Measurements from ENCODE around the gene LAMTOR5.
A peak's percentile ranks its signal among the peaks of the same experiment; 100 is the strongest.
"Not testable (repeated sequence)": the region's sequence is repeated elsewhere in the genome, so short reads cannot be mapped to it uniquely, and the experiment has no call there.

LAMTOR5 gene

DNA sequence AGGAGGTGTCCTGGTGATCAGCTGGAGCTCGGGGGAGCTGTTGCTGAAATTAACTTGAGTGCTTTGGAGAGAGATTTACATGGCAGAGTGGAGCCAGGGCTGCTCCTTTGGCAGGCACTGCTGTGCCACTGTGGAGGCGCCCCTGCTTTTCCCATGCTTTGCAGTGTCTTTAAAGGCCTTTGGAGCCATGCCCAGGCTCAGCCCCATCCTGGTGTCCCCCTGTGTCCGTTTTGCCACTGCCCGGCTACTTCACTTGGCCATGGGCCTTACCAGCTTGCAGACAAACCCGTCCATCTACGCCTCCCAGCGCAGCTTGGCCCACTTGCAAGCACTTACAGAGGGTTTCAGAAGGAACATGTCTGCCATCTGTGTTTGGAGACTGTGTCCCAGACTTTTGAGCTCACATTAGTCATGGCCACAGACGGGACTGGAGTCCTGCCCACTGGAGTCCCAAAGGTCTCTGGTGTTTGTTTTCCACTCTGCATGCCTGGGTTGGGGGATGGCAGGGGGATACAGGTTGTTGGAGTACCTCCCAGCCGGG lies 18.2 kb upstream of the LAMTOR5 start:
- no peak for DNase-seq

DNA sequence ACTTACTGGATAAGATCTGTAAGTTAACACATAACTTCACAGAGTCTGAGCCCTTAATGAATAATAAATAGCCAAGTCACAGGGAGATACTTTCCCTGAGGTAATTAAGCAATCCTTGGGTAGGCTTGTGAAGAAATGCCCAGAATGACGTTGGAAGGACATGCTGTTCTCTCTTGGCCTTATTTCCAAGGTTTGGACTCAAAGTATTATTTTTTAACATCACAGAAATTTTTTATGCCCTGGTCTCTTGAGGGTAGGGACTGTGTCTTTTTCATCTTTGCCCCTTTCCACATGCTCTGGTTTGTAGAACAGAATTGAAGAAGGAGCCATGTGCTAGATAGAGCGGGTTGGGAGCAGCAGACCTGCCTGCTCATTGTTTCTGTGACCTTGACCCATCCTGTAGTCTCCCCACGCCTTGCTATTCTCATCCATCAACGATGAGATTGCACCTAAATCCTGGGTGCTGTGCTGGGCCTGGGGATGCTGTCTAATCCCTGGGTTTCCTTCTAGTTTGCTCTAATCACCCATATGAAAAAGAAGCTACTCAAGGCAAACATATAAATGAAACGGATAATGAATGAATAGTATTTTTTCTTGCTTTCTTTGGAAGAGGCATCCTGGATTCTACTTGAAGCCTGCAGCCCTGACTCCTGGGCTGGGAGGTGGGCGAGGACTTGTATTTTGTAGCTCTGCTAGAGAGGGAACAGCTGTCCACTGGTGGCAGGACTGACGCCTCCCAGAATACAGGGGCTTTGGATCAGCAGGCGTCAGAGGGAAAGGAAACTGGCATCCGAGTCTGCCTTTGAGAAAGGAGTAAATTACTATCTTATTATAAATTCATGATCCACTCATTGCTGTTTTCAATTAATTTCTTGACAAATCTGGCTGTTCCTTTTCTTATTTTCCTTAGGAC lies 17.5 kb upstream of the LAMTOR5 start:
- no peak for DNase-seq

DNA sequence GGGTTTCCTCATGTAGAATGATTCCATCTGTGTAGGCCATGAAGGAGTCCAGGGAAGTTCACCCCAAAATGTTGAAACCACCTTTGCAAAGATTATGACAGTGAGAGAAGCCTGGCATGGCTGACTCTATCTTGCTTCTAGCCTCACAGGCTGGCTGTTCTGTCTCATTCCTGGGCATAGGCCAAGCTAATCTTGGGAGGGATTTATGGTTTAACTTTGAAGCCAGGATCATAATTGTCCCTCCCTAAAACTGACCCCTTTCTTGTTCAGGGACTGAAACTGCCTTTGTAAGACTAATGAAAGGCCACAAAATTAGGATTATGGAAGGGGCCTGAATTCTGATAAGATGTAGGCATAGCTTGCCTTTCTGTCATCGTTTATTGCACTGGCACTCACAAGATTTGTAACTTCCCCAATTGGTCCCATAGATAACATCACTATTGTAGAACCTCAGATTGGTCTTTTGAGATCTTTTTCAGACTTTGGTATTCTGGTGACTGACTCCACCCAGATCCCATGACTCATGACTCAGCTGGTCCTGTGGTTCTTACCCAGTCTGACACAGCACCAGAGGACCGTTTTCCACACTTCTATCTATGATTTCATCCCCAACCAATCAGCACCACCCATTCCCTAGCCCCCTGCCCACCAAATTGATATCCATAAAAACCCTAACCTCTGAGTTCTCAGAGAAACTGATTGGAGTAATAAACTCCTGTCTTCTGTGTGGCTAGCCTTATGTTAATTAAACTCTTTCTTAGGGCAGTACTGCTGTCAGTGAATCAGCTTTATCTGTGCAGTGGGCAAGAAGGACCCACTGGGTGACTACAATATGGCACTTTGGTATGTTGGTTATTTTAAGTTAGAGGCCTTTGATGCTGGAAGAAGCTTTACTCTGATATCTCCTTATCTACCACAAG lies 13.6 kb upstream of the LAMTOR5 start:
- peak; percentile 51 for DNase-seq

DNA sequence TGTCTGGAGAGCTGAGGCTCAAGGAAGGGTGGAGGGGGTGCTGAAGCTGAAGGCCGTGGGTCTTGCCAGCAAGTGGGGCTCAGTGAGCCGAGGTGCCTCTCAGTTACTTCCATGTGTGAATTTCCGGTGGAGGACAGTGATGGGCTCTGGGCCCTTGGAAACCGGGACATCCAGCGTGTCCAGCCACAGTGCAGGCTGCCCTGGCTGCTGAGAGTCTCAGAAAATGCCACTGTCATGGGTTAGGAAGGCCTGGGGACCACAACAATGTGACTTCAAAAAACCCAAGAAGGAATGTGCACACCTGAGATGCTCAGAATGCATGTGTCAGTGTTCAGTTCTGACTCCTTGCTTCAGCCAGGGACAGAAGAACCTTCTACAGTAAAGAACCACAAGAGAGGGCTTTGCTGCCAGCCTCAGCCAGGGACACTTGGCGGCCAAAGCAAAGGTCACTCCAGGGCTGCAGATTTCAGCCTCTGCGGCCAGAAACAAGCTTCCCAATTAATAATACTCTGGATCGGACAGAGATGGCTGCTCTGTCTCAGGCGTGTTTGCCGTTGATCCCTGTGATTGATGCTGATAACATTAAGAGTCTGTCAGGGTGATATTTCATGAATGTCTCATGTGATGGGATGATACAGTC lies 12.6 kb upstream of the LAMTOR5 start:
- no peak for DNase-seq

DNA sequence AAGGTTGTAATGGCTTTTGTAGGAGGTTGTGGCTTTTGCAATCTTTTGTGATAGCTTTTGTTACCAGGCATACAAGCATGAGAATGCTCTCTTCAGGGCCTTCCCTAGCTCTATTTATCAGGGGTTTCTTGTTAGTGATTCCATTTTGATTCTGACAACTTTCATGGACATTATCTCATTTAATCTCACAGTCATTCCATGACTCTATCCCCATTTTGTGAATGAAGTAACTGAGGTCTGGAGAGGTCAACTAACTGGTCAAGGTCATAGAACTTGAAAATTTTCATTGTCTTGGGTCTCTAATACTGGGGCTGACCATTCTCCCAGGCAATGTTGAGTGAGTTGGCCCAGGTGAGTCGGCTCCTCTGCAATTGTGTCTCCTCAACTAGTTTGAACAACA lies 11.2 kb upstream of the LAMTOR5 start:
- no peak for DNase-seq

DNA sequence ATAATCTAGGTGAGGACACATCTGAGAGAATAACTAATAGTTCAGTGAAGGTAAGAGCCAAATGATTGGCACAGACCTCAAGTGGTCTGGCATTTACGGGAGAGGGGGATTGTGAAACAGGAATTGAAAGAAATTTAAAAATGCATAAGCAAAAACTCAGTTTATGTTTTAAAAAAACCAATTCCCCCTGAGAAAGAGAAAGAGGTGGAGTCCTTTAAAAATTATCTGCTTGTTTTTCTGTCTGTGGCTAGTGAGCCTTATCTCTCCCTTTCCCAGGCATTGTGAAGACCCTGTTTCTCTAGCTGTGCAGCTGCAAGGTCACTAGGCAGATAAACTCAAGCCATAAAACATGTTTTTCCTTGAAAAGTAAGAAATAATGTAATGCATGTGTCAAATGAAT lies 5.6 kb upstream of the LAMTOR5 start:
- not testable (repeated sequence) for DNase-seq

DNA sequence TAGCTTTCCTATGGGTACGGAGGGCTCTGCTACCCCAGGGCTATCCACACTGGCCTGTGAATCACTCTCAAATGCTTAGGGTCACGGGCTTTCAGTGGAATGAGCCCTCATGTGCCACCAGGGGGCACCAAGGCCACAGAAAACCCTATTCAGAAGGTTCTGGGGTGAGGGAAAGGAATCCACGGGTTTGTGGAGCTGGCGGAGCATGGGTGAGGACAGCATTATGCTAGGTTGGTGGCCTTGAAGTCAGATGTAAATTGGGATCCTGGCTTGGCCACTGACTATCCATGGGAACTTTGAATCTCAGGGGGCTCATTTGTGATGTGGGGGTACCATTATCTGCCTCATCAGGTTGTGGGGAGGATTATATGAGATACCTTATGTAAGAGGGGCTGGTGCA lies 5.1 kb upstream of the LAMTOR5 start:
- DNase-seq = peak; percentile 72

DNA sequence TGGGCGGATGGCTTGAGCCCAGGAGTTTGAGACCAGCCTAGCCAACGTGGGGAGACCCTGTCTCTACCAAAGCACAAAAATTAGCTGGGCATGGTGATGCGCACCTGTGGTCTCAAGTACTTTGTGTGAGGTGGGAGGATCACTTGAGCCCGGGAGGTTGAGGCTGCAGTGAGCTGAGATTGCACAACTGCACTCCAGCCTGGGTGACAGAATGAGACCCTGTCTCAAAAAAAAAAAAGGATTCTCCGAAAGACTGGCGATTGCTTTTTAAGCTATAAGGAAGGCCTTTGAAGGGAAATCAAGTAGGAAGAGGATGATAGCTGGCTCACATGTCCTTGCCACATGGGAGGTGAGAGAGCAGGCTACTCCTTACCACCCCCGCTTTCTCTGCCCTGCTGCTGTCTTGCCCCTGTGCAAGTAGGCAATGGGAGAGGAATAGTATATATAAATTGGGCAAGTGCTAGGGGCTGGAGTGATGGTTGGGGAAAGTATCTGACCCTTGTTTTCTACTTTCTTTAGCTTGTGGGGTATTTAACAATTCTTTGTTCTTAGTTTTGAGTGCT lies 3.8 kb upstream of the LAMTOR5 start:
- DNase-seq = no peak

DNA sequence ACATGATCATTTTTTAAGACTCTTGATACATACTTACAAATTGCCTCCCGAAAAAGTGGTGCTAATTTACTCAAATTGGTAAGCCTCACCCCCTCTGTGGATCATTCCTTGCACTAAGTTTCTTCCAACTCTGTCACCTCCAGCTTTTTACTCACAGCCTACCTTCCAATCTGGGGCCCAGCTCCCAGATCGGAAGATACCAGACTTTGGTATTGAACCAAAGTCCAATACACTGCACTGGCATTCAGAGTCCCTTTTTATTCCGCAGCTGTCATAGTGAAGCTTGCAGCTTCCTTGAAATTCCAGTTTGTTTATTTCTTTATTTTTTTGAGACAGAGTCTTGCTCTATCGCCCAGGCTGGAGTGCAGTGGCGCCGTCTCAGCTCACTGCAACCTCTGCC lies 1.8 kb upstream of the LAMTOR5 start:
- no peak for DNase-seq

DNA sequence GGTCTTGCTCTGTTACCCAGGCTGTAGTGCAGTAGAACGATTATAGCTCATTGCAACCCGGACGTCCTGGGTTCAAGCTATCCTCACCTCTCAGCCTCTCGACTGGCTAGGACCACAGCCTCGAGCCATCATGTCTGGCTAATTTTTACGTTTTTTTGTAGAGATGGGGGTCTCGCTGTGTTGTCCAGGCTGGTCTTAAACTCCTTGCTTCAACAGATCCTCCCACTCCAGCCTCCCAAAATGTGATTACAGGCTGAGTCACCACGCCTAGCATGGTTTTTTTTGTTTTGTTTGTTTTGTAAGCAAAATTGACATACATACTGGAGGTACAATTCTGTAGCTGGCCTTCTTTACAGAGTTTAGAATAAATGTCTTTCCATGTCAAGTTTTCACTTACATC lies 994 bp upstream of the LAMTOR5 start:
- DNase-seq = no peak

DNA sequence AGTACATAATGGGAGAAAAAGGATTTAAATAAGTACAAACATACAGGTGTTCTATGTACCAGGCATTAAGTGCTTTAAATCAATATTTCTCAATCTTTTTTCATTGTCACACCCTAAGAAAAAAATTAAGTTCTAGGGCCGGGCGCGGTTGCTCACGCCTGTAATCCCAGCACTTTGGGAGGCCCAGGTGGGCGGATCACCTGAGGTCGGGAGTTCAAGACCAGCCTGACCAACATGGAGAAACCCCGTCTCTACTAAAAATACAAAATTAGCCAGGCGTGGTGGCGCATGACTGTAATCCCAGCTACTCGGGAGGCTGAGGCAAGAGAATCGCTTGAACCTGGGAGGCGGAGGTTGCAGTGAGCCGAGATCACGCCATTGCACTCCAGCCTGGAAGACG lies 1.1 kb downstream of the LAMTOR5 start:
- DNase-seq = not testable (repeated sequence)

DNA sequence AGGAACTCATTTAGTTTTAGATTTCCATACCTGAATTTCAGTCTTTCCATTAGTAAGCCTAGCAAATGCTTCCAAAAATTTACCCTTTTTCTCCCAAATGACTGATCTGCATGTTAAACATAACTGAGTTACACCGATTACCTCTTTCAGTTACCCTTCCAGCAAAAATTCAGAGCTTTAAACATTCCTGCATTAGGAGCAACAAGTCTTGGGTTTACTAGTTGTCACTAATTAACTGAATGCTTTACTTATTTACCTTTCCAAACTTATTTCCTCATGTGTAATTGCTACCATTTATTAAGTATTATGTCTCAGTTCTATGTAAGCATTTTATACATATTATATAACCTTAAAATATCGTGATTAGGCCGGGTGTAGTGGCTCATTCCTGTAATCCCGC lies 3.1 kb downstream of the LAMTOR5 start:
- no peak for DNase-seq

DNA sequence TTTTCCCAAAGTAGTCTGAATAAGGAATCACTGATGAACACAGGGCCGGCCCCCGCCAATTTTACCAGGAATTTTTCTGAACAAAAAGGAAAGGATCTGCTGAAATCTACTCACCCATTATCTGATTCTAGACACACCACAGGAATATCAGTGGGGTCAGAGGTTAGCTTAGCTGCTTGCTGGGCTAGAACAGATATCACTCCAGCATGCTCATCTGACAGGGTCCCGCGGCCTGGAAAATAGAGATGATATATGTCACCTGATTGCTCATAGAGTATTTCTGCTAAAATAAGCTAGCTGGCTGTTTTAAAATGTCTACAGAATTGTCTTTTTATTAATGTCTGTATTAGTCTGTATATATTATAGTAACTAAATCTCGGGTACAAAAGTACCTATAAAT lies 3.7 kb downstream of the LAMTOR5 start:
- no peak for DNase-seq

DNA sequence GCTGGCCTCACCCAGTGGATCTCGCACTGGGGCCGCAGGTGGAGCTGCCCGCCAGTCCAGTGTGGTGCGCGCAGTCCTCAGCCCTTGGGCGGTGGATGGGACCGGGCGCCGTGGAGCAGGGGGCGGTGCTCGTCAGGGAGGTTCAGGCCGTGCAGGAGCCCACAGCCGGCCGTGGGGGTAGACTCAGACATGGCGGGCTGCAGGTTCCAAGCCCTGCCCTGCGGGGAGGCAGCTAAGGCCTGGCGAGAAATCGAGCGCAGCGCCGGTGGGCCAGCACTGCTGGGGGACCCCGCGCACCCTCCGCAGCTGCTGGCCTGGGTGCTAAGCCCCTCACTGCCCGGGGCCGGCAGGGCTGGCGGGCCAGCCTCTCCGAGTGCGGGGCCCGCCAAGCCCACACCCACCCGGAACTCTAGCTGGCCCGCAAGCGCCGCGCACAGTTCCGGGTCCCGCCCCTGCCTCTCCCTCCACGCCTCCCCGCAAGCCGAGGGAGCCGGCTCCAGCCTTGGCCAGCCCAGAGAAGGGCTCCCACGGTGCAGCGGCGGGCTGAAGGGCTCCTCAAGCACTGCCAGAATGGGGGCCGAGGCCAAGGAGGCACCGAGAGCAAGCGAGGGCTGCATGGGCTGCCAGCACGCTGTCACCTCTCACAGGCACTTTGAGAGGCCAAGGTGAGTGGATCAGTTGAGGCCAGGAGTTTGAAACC lies 11.1 kb downstream of the LAMTOR5 start:
- DNase-seq = not testable (repeated sequence)

DNA sequence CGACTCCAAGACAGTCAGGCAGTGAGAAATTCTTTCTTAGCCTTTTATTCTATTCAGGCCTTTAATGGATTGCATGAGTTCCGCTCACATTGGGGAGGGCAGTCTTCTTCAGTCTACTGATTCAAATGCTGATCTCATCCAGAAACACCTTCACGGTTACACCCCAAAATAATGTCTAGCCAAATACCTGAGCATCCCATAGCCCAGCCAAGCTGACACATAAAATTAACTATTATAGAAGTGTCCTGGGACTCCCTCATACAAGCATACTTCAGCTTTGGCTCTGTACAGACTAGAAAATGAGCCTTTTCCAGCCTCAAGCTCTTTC lies 13.0 kb downstream of the LAMTOR5 start:
- DNase-seq = no peak

DNA sequence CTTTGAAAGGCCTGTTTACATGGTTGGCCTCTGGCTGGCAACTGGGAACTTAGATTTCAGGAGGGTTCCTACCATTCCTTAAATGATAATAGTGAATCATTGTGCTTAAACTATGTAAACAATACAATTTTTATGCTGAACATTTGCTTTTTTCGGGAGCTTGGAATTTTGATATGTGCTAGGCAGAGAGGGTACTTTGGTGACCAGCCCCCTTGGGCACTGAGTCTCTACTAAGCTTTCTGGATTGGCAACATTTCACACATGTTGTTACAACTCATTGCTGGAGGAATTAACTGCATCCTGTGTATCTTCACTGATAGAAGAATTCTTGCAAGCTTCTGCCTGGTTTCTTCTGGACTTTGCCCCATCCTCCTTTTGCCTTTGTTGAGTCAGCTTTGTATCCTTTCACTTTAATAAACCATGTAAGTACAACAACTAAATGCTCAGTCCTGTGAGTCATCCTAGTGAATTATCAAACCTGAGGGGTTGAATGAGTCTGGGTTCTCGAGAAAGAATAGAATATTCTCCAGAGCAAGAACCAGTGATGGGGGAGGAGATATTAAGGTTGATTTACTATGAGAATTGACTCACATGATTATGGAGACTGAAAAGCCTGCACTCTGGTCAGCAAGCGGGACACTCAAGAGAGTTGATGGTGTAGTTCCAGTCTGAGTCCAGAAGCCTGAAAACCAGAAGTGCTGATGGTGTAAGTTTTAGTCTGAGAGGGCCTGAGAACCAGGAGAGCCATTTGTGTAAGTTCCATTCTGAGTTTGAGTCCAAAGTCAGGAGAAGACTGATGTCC lies 13.6 kb downstream of the LAMTOR5 start:
- DNase-seq = peak; percentile 91

DNA sequence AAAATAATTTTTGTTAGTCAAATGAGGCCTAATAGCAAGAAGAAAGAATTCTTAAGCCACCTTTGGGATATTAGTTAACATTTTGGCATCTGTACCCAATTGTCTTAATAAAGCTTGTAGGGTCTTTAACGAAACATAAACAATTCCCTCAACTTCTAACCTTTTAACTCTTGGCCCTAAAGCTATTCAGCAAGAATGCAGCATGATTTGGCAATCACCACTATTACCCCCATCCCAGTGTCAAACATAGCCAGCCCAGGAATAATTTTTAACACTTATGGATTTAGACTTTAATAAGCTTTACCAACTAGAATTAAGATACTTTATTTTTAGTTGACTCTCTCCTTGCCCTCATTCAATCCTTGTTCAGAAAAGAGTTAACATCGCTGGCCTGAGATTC lies 14.2 kb downstream of the LAMTOR5 start:
- peak; percentile 32 for DNase-seq

DNA sequence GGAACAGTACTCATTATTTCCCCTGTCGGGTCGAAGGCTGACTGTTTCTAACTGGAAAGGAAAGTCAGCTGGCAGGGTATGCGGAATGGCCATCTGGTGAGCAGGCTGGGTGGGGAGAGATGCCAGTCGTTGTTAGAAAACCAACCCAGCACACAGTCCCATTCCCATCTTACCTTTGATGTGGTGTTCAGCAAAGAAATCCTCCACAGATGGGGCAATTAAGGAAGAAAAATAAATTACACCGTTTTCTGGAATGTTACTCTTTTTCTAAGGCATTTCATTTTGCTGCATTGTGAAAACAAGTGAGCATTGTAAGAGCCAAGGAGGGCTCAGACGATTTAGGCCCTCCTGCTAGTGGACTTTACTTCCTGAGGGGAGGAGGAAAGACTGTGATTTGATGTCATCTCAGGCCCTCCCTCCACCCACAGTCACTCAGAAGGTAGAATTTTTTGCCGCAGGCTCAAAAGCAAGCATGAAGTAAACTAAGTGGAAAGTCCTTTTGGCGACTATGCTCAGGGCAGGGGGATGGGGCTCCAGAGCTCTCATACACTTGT lies 16.7 kb downstream of the LAMTOR5 start, which contains the start of gene SLC16A4:
Gene SLC16A4, minus strand, starts transcription at position 335 of the 554 bp plus-strand sequence. CDS start 1,703 bp downstream, outside the sequence.
- DNase-seq = peak; percentile 46

DNA sequence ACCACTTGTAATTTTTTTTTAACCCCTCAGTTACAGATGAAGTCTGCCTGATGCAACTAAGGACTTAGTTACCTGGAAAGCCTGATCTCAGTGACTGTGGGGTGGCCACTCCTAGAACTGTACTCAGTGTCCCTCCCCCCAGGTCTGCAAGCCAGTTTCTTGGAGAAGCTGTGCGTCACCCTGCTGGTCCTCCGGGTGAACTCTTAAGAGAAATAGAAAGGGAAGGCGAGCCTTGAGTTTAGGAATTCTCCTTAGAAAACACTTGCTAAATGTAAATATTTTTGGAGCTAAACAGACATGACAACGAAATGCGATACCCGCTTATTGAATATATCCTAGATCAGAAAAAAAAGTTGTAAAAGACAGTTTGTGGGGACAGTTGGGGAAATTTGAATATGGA lies 17.4 kb downstream of the LAMTOR5 start:
- DNase-seq = peak; percentile 77

DNA sequence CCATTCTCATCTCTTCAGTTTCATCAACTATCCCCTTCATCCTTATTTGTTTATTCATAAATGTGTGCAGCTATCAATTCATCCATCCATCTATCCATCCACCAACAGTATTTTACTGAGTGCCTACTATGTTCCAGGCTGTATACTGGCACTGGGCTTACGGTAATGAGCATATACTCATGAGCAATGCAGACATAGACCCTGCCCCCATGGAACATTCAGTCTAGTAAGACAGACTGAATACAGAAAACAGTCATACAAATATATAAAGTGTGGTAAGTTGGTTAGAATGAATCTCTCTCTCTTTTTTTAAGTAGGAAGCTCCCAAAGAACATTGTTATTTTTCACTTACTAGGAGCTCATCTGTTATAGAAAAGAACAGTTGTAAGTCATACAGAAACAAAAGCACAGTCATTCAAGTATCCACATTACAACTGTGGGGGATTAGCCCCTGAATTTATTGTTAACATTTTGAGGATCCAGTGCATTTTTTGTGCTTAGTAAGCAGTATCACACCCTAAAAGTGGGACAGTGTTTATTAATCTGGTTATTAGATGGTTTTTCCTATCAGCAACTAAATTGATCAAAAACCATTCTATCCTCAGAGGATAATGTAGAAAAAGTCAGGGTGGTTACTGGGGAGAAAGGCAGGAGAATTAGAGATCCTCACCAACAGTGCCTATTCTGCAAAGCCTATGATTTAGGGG lies 20.3 kb downstream of the LAMTOR5 start:
- DNase-seq = no peak
